Measurements from ENCODE around the gene SCAPER.

DNA sequence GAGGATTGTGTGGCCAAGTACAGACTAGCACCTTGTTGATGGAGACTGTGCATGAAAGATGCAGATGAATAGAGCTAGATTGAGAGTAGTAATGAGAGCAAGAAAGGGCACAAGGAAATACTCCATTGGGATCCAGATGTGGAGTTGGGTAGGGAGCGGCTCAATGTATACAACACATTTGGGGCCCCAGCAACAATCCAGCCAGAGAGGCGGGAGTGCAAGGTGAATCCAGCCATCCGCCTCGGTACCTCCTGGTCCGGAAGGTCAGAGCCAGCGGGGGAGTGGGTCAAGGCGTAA lies 559.6 kb downstream of the SCAPER start:
- TF ChIP-seq SIN3A (IDR thresholded peaks at IDR 0.05; ENCODE audit: borderline replicate concordance, insufficient read depth, low read depth, low read length) (no peak), TCF7L2 (IDR thresholded peaks at IDR 0.05; ENCODE audit: low read depth, low read length) (no peak), POLR2AphosphoS5 (IDR thresholded peaks at IDR 0.05; ENCODE audit: low read depth, low read length) (no peak)
- TF ChIP-seq, protein P1, sequence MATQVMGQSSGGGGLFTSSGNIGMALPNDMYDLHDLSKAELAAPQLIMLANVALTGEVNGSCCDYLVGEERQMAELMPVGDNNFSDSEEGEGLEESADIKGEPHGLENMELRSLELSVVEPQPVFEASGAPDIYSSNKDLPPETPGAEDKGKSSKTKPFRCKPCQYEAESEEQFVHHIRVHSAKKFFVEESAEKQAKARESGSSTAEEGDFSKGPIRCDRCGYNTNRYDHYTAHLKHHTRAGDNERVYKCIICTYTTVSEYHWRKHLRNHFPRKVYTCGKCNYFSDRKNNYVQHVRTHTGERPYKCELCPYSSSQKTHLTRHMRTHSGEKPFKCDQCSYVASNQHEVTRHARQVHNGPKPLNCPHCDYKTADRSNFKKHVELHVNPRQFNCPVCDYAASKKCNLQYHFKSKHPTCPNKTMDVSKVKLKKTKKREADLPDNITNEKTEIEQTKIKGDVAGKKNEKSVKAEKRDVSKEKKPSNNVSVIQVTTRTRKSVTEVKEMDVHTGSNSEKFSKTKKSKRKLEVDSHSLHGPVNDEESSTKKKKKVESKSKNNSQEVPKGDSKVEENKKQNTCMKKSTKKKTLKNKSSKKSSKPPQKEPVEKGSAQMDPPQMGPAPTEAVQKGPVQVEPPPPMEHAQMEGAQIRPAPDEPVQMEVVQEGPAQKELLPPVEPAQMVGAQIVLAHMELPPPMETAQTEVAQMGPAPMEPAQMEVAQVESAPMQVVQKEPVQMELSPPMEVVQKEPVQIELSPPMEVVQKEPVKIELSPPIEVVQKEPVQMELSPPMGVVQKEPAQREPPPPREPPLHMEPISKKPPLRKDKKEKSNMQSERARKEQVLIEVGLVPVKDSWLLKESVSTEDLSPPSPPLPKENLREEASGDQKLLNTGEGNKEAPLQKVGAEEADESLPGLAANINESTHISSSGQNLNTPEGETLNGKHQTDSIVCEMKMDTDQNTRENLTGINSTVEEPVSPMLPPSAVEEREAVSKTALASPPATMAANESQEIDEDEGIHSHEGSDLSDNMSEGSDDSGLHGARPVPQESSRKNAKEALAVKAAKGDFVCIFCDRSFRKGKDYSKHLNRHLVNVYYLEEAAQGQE (IDR thresholded peaks at IDR 0.05; ENCODE audit: insufficient read depth in 1 of 2, low read depth in 2 of 2, low read length in 1 of 2) = no peak
- TF ChIP-seq, protein P2, sequence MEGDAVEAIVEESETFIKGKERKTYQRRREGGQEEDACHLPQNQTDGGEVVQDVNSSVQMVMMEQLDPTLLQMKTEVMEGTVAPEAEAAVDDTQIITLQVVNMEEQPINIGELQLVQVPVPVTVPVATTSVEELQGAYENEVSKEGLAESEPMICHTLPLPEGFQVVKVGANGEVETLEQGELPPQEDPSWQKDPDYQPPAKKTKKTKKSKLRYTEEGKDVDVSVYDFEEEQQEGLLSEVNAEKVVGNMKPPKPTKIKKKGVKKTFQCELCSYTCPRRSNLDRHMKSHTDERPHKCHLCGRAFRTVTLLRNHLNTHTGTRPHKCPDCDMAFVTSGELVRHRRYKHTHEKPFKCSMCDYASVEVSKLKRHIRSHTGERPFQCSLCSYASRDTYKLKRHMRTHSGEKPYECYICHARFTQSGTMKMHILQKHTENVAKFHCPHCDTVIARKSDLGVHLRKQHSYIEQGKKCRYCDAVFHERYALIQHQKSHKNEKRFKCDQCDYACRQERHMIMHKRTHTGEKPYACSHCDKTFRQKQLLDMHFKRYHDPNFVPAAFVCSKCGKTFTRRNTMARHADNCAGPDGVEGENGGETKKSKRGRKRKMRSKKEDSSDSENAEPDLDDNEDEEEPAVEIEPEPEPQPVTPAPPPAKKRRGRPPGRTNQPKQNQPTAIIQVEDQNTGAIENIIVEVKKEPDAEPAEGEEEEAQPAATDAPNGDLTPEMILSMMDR (IDR thresholded peaks at IDR 0.05) = no peak
